Activated gamma-delta T cell treated with anti-CD3 and anti-CD28 coated beads, Interleukin-2, amount 50 U/mL, for 16 hours (primary cell): ENCODE results near the gene CTLA4.

Experiments used
- DNase-seq: peaks from one replicate; pipeline ENCODE4 v3.0.0-alpha.2; 2020; ENCODE audit warnings: low read depth

The CTLA4 gene

GRCh38 chr2:203891474-203891873 lies 23.9 kb downstream of the CTLA4 start:
- no peak for DNase-seq

- DNase-seq: no peak
Measured at GRCh38 chr2:203892207-203892606, 24.6 kb downstream of the CTLA4 start.

GRCh38 chr2:203893401-203893800 lies 25.8 kb downstream of the CTLA4 start:
- no peak for DNase-seq

- DNase-seq: no peak
Measured at GRCh38 chr2:203893840-203894239, 26.3 kb downstream of the CTLA4 start.

- no peak for DNase-seq
Measured at GRCh38 chr2:203894262-203894661, 26.7 kb downstream of the CTLA4 start.

- no peak for DNase-seq
Measured at GRCh38 chr2:203897544-203897943, 30.0 kb downstream of the CTLA4 start.

GRCh38 chr2:203898657-203899056 lies 31.1 kb downstream of the CTLA4 start:
- DNase-seq: no peak

- DNase-seq: no peak
Measured at GRCh38 chr2:203900253-203900652, 32.7 kb downstream of the CTLA4 start.

- DNase-seq: no peak
Measured at GRCh38 chr2:203904022-203904421, 36.5 kb downstream of the CTLA4 start.

GRCh38 chr2:203905656-203906055 lies 38.1 kb downstream of the CTLA4 start:
- DNase-seq: no peak

- DNase-seq: no peak
Measured at GRCh38 chr2:203908066-203908796, 40.7 kb downstream of the CTLA4 start.

GRCh38 chr2:203908797-203909185 lies 41.2 kb downstream of the CTLA4 start:
- no peak for DNase-seq

- no peak for DNase-seq
Measured at GRCh38 chr2:203909261-203909967, 41.8 kb downstream of the CTLA4 start.

- no peak for DNase-seq
Measured at GRCh38 chr2:203909974-203910373, 42.4 kb downstream of the CTLA4 start.

- DNase-seq: no peak
Measured at GRCh38 chr2:203913947-203914346, 46.4 kb downstream of the CTLA4 start.

- no peak for DNase-seq
Measured at GRCh38 chr2:203914546-203915182, 47.1 kb downstream of the CTLA4 start.

GRCh38 chr2:203915256-203915655 lies 47.7 kb downstream of the CTLA4 start:
- no peak for DNase-seq

GRCh38 chr2:203916756-203917155 lies 49.2 kb downstream of the CTLA4 start:
- DNase-seq: no peak

- no peak for DNase-seq
Measured at GRCh38 chr2:203918264-203918663, 50.7 kb downstream of the CTLA4 start.

GRCh38 chr2:203918839-203919238 lies 51.3 kb downstream of the CTLA4 start:
- DNase-seq: no peak
